Activated T-cell treated with anti-CD3 and anti-CD28 coated beads for 24 hours (primary cell): ENCODE data around the gene CAMK1.
"Not testable (repeated sequence)": the region's sequence is repeated elsewhere in the genome, so short reads cannot be mapped to it uniquely, and the experiment has no call there.

Source experiments
- DNase-seq: peaks from one replicate; pipeline ENCODE4 v3.0.0-alpha.2; 2020; ENCODE audit warnings: low read depth

Gene CAMK1

GRCh38 chr3:9776896-9777693 lies 7.3 kb upstream of the CAMK1 start:
- DNase-seq = no peak

DNA sequence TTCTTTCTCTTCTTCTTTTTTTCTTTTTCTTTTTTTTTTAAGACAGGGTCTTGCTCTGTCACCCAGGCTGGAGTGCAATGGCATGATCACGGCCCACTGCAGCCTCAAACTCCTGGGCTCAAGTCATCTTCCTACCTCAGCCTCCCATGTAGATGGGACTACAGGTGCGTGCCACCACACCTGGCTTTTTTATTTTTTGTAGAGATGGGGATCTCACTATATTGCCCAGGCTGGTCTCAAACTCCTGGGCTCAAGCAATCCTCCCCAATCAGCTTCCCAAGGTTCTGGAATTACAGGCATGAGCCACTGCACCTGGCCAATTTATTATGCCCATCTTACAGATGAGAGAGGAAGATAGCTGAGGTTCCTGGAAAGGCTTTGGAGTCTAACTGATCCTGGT lies 1.3 kb upstream of the CAMK1 start:
- not testable (repeated sequence) for DNase-seq

DNA sequence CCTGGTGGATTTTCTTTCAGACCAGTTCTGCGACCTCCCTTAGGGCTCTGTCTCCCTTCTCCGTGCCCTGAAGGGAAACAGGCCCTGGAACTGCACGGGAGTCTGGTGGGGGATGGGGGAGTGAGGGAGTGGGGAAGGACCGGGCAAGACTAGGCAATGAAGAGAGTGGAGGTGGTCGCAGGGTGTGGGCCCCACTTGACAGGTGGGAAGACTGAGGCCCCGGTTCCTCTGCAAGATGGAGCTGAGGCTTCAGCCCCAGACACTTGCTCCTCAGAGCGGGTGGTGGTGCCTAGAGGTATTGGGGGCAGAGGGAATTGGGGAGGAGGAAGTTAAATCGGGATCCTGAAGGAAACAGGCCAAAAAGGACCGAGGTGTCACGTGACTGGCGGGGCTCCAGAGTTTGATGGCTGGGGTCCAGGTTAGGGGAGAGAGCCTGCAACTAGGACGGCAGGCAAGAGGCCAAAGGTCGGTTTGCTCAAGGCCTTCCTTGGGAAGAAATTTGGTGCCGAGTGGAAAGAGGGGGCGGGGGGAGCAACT lies 597 bp upstream of the CAMK1 start:
- no peak for DNase-seq

DNA sequence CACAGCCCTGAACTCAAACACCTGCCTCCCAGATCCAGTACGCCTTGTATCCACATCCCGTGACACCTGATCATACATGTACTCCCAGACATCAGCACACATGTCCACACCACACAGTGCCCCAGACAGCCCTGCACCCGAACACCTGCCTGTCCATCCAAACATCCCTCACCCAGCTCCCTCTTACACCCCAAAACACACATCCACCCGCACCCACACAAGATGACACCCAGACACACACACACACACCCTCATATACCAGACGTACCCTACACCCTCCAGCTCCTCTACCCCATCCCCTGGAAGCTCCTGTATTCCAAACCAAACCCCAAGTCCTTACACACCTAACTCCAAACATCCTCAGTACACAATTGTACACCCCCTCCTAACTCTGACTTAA lies 735 bp downstream of the CAMK1 start:
- DNase-seq = no peak

GRCh38 chr3:9768141-9768775 lies 1.5 kb downstream of the CAMK1 start:
- no peak for DNase-seq

DNA sequence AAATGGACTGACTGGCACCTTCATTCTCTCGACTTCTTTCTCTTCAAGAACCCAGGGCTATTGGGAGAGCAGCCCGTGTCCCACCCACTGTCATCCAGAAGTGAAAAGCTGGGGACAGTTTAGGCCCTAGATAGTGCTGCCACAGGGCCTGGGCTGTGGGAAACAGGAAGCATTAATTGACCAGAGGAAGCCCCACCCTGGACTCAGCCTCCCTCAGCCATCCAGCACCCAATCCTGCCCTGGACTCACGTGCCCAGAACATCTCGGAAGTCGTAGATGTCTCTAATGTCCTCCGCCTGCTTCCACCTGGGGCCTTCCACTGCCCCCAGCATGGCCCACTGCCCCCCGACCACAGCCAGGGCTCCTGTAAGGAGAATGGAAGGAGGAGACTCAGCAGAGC lies 2.3 kb downstream of the CAMK1 start:
- no peak for DNase-seq

DNA sequence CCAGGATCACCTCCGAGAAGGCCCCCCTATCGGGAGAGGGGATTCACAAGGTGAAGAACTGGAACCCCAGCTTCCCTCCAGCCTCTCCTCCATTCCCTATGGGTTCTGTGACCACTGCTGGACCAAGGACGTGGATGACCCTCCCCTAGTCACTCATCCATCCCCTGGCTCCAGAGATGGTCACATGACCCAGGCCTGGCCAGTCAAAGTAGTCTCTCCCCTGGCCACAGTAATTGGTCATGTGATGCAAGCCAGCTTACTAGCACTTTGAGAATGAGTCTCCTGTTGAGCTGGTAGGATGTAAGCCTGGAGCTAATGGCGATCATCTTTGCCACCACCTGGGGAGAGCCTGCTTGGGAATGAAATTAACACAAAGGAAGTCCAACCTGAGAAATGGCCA lies 3.9 kb downstream of the CAMK1 start:
- no peak for DNase-seq

- no peak for DNase-seq
Measured at GRCh38 chr3:9762871-9763270, 6.9 kb downstream of the CAMK1 start.

- no peak for DNase-seq
Measured at GRCh38 chr3:9761919-9762318, 7.8 kb downstream of the CAMK1 start.

GRCh38 chr3:9760779-9761505 lies 8.8 kb downstream of the CAMK1 start:
- no peak for DNase-seq

DNA sequence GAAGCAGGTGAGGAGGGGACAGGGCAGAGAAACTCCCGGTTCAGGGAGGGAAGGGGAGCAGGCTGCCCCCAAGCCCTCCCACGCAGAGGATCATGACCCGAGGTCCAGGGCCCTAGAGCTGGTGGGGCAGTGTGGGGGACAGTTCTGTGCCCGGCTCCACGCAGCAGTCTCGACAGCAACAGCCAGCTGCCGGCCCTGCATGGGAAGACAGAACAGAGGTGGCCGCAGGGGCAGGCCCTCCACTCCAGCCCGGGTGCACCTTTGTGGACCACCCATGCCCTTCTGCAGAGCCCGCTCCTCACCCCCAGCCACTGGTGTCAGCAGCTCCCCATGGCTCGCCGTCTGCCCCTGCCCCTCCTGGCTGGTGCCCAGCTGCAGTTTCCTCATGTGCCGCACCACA lies 12.3 kb downstream of the CAMK1 start:
- no peak for DNase-seq

DNA sequence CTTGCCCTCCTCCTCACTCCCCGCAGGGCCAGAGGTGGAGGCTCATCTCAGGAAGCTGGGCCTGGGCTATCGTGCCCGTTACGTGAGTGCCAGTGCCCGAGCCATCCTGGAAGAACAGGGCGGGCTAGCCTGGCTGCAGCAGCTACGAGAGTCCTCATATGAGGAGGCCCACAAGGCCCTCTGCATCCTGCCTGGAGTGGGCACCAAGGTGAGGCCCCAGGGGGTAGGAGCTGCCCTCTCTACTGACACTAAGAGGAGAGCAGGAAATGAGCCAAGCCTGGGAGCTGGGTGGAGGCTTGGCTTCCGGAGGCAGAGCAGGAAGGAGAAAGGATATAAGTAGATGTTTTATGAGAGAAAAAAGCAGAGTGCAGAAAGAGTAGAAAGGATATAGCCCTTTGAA lies 15.1 kb downstream of the CAMK1 start:
- DNase-seq = no peak

DNA sequence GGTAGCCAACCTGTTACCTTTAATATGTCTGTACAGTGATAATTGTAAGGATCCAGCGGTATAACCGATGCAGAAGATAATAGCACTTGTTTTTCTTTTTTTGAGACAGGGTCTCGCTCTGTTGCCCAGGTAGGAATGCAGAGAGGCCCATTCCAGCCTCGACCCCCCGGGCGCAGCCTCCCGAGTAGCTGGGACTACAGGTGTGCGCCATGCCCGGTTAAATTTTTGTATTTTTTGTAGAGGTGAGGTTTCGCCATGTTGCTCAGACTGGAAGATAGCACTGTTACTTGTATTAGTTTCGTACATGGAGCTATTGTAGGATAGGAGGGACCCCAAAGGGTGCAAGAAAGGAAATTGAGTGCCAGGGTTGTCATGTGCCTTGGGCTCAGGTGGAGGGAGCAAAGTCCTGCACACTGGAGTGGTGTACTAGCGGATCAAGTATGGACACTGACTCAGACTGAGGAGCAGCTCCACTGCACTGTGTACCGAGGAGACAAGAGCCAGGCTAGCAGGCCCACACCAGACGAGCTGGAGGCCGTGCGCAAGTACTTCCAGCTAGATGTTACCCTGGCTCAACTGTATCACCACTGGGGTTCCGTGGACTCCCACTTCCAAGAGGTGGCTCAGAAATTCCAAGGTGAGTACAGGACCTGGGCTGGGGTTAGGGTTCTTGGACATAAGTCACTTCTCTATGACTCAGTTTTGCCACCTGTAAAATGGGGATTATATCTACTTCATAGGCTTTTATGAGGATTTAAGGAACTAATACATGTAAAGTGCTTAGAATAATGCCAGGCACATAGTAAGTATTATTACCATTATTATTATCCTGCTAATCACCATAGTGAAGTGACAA lies 19.0 kb downstream of the CAMK1 start:
- no peak for DNase-seq

DNA sequence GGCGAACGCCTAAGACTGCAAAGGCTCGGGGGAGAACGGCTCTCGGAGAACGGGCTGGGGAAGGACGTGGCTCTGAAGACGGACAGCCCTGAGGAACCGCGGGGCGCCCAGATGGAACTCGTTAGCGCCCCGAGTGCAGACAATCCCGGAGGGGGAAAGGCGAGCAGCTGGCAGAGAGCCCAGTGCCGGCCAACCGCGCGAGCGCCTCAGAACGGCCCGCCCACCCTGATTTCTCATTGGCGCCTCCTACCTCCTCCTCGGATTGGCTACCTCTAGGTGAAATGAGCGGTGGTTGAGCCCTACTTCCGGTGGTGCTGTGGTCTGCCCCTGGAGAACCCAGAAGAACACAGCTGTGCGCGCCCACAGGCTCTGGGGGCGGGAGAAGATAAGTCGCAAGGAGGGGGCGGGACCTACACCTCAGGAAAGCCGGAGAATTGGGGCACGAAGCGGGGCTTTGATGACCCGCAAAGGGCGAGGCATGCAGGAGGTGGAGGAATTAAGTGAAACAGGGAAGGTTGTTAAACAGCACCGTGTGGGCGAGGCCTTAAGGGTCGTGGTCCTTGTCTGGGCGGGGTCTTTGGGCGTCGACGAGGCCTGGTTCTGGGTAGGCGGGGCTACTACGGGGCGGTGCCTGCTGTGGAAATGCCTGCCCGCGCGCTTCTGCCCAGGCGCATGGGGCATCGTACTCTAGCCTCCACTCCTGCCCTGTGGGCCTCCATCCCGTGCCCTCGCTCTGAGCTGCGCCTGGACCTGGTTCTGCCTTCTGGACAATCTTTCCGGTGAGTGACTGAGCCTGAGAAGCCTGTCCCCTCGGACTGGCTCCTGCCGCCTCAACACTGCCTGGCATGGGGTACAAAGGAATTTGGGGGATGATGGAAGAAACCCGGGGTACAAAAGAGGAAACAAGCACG lies 19.8 kb downstream of the CAMK1 start, which contains the start of gene OGG1:
Gene OGG1 (plus strand): TSS at position 308 of the 911 bp plus-strand sequence. CDS start 335 bp downstream, at position 643.
- DNase-seq = peak; percentile 93

- DNase-seq = no peak
Measured at GRCh38 chr3:9749296-9749644, 20.5 kb downstream of the CAMK1 start.

GRCh38 chr3:9748031-9748430 lies 21.7 kb downstream of the CAMK1 start:
- no peak for DNase-seq

DNA sequence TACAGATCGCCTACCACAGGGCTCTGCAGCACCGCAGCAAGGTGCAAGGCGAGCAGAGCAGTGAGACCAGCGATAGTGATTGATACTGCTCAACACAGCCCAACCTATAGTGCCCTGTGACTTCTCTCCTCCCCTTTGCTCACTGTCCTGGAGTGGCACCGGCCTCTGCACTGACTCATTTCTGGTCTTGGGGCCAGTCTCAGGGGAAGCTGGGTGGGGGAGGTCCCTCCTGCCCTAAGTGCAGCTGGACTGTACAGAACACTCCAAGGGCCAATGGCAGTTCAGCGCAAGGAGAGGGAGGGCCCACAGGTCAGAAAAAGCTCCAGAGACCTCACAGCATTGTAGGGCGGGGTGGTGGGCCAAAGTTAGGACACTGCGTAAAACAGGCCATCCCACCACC lies 22.5 kb downstream of the CAMK1 start:
- DNase-seq = no peak

- no peak for DNase-seq
Measured at GRCh38 chr3:9746330-9746729, 23.4 kb downstream of the CAMK1 start.

GRCh38 chr3:9745521-9745920 lies 24.2 kb downstream of the CAMK1 start:
- DNase-seq = no peak

GRCh38 chr3:9744162-9744561 lies 25.6 kb downstream of the CAMK1 start:
- DNase-seq = no peak

GRCh38 chr3:9743548-9743947 lies 26.2 kb downstream of the CAMK1 start:
- DNase-seq = no peak
